Activated CD4-positive, alpha-beta T cell treated with anti-CD3 and anti-CD28 coated beads, Interleukin-2, amount 10 ng/mL, durations not matched to agents 24 days and 14 days (primary cell): ENCODE results near the gene CCNYL1. TPM values are rescaled to one million over a fixed set of nuclear protein-coding genes. Genes with fewer than 3 reads are reported as not detected.
"Not testable (repeated sequence)": the region's sequence is repeated elsewhere in the genome, so short reads cannot be mapped to it uniquely, and the experiment has no call there.

Source experiments
- DNase-seq: peaks from one replicate; pipeline ENCODE4 v3.0.0; 2022
- H3K27ac Mint-ChIP-seq: one replicate; pipeline ENCODE4 v1.8.0; 2022; ENCODE audit warnings: mild to moderate bottlenecking, mixed read lengths
- H3K27me3 Mint-ChIP-seq: one replicate; pipeline ENCODE4 v1.8.0; 2022; ENCODE audit warnings: mixed read lengths
- H3K36me3 Mint-ChIP-seq: one replicate; pipeline ENCODE4 v1.8.0; 2022; ENCODE audit warnings: low read depth, mild to moderate bottlenecking, mixed read lengths
- H3K4me1 Mint-ChIP-seq: one replicate; pipeline ENCODE4 v1.8.0; 2021; ENCODE audit warnings: mixed read lengths
- H3K4me3 Mint-ChIP-seq: one replicate; pipeline ENCODE4 v1.8.0; 2022; ENCODE audit warnings: mild to moderate bottlenecking, moderate library complexity, mixed read lengths
- H3K9me3 Mint-ChIP-seq: one replicate; pipeline ENCODE4 v1.8.0; 2021; ENCODE audit warnings: mixed read lengths
- intact Hi-C: fragments of 100-400 bp; cut with micrococcal nuclease; formaldehyde crosslinking; loops from one replicate; pipeline ENCODE4 v1.15.1; 2023
- total RNA-seq: library from RNA; stranded (reverse); gene quantifications from 2 replicates; pipeline ENCODE4 v1.2.3, GENCODE V29; 2022

CCNYL1 gene
- total RNA-seq, 1 donor from 2014 or later: 8.7 TPM

DNA sequence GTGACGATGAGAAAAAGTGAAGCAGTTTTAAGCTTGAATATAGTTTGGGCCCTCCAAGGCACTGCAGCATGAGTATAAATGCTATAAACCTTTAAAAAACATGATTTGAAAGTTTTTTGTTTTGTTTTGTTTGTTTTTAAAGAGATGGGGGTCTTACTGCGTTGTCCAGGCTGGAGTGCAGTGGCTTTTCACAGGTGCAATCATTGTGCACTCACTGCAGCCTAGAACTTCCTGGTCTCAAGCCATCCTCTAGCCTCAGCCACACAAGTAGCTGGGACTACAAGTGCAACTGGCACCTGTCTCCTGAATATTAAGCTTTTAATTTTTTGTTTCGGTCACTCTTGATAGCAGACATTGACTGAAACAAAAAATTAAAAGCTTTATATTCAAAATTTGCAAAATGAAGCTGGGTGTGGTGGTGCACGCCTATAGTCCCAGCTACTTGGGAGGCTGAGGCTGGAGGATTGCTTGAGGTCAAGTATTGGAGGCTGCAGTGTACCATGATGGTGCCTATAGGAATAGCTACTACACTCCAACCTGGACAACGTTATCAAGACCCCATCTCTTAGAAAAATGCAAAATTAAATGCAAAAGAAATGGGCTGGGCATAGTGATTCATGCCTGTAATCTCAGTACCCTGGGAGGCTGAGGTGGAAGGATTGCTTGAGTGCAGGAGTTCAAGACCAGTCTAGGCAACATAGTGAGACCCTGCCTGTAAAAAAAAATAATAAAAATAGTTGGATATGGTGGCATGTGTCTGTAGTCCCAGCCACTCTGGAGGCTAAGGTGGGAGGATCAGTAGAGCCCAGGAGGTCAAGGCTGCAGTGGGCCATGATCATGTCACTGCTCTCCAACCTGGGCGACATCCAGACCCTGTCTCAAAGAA, 43.3 kb downstream of the CCNYL1 start:
- intact Hi-C loops: no loop called here
- H3K4me3 Mint-ChIP-seq: no peak overlapping the region
- H3K27me3 Mint-ChIP-seq: peaks cover 2% of the 10 kb centered on the region
- peaks cover 2% of the 10 kb centered on the region for H3K36me3 Mint-ChIP-seq
- H3K4me1 Mint-ChIP-seq: no peaks in the 10 kb centered on the region
- no peak overlapping the region for H3K27ac Mint-ChIP-seq
- no peak for DNase-seq
- H3K9me3 Mint-ChIP-seq: no peaks in the 10 kb centered on the region

DNA sequence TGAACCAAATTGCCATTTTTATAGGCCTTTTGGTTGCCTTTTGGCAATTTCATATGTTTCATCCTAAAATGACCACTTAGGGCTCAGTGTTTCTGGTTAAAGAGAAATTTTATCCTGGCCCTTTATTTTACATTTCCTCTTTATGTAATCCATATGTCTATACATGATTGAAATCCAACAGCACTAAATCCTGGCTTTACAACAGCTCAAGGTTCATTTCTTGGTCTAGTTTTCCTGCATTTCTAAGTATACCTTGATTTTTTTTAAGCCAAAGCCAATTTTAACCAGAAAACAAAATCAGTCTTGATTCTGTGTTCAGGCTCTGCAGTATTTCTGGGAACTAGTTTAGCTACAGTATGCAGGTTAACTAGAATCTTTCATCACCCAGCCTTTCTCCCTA, 46.6 kb downstream of the CCNYL1 start:
- Mint-ChIP-seq H3K36me3 (peaks cover 2% of the 10 kb centered on the region), H3K9me3 (no peaks in the 10 kb centered on the region), H3K27ac (no peak overlapping the region), H3K4me1 (no peaks in the 10 kb centered on the region), H3K27me3 (peaks cover 21% of the 10 kb centered on the region), H3K4me3 (no peak overlapping the region)
- intact Hi-C loops: no loop called here
- no peak for DNase-seq

- no peak overlapping the region for H3K4me3 Mint-ChIP-seq
- intact Hi-C loops: no loop called here
- no peaks in the 10 kb centered on the region for H3K4me1 Mint-ChIP-seq
- DNase-seq: no peak
- H3K27ac Mint-ChIP-seq: no peak overlapping the region
- H3K27me3 Mint-ChIP-seq: peaks cover 30% of the 10 kb centered on the region
- no peaks in the 10 kb centered on the region for H3K9me3 Mint-ChIP-seq
- H3K36me3 Mint-ChIP-seq: peaks cover 2% of the 10 kb centered on the region
Measured at GRCh38 chr2:207759890-207760289, 48.5 kb downstream of the CCNYL1 start.

DNA sequence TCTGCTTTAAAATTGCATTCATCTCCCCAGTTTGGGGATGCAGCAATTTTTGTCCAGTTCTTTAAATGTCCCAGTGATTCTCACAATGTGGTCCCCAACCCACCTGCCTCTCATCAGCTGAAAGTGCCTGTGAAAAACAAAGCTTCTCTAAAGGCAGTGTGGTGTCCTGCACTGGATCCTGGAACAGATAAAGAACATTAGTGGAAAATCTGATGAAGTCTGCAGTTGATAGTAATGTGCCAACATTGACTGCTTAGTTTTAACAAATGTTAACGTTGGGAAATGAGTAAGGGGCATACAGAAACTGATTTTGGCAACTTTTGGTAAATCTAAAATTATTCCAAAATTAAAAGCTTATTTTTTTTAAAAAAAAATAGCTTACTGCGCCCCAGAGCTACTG, 49.0 kb downstream of the CCNYL1 start:
- Mint-ChIP-seq H3K27me3 (peaks cover 35% of the 10 kb centered on the region), H3K4me1 (no peaks in the 10 kb centered on the region), H3K27ac (no peak overlapping the region), H3K4me3 (no peak overlapping the region), H3K36me3 (no peaks in the 10 kb centered on the region), H3K9me3 (no peaks in the 10 kb centered on the region)
- DNase-seq: no peak
- intact Hi-C loops: no loop called here

- H3K9me3 Mint-ChIP-seq, H3K36me3 Mint-ChIP-seq, intact Hi-C loops, H3K4me1 Mint-ChIP-seq, DNase-seq, H3K27ac Mint-ChIP-seq, H3K4me3 Mint-ChIP-seq: not testable (repeated sequence)
- H3K27me3 Mint-ChIP-seq: peaks cover 43% of the 10 kb centered on the region
Measured at GRCh38 chr2:207761426-207761825, 50.0 kb downstream of the CCNYL1 start.

DNA sequence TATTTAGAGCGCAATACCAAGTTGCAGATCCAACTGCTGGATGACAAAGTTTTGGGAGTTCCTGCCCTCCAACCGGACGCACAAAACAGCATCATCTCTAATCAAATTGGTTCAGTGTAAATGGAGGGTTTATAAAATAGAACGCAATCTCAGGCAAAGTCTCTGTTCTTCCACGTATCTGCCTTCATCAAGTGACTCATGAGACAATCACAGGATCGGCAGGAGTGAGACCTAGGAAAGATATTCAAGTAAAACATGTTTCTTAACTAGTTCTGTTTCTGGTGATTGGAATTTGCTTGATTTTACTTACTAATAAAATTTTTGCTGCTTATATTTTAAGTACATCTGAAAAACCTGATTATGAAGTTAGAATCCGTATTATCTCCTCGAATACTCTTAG, 50.7 kb downstream of the CCNYL1 start:
- Mint-ChIP-seq H3K27me3 (peaks cover 48% of the 10 kb centered on the region), H3K4me3 (no peak overlapping the region), H3K27ac (no peak overlapping the region), H3K9me3 (no peaks in the 10 kb centered on the region), H3K36me3 (no peaks in the 10 kb centered on the region), H3K4me1 (peaks cover under 1% of the 10 kb centered on the region)
- intact Hi-C loops: no loop called here
- no peak for DNase-seq

DNA sequence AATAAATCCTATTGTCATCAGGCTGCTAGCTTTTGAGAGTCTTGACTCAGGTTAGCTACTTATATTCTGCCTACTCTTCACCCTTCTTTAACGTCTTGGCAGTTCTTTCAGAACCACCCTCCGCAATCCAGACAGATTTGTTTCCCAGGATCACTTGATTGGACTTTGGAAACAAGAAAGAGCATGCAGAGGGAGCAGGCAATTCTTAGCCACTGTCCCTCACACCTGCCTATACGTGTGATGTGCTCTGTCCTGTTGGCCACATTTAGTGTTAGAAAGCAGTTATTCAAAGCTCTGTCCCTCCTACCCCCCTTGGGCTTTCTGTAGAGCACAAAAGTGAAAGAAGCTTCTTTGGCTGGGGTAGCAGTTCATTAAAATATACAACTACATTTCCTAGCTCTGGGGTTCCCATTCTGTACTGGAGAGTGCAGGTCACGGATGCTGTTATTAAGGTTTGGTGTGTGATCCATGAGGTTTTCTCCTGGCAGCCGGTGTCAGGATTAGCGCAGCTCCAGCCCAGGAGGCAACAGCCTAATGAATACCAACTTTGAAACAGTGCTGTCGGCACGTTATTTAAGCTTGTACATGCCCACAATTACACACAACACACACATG, 52.0 kb downstream of the CCNYL1 start:
- intact Hi-C loops: no loop called here
- no peaks in the 10 kb centered on the region for H3K9me3 Mint-ChIP-seq
- peaks cover 8% of the 10 kb centered on the region for H3K4me1 Mint-ChIP-seq
- H3K27me3 Mint-ChIP-seq: peaks cover 59% of the 10 kb centered on the region
- no peak overlapping the region for H3K4me3 Mint-ChIP-seq
- H3K36me3 Mint-ChIP-seq: no peaks in the 10 kb centered on the region
- DNase-seq: peak; percentile 36
- H3K27ac Mint-ChIP-seq: no peak overlapping the region

DNA sequence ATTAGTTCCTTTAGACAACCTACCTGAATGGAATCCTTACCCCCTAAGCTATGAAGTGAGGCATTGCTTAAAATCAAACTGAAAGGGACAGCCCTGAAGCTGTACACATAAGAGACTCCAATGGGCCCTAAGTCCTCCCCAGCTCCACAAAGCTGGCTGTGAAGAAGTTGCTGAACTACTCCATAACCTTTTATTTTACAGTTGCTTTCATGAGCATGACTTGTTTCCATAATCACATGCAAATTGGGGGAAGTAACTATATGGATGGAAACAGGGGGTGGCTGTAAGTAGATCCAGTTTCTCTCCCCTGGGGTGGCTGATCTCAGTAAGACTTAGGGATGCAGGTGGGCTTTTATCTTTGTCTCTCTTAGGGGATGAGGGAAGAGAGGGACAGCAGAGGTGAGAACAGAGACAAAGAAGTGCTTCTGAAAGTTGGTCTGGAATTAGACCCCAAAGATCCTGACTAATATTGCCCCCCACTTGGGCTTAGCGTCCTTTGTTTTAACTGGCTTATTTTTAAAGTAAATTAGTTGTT, 52.7 kb downstream of the CCNYL1 start:
- Mint-ChIP-seq H3K4me1 (peaks cover 13% of the 10 kb centered on the region), H3K27me3 (peaks cover 61% of the 10 kb centered on the region), H3K36me3 (no peaks in the 10 kb centered on the region), H3K9me3 (no peaks in the 10 kb centered on the region), H3K27ac (no peak overlapping the region), H3K4me3 (no peak overlapping the region)
- intact Hi-C loops: no loop called here
- peak; percentile 43 for DNase-seq

DNA sequence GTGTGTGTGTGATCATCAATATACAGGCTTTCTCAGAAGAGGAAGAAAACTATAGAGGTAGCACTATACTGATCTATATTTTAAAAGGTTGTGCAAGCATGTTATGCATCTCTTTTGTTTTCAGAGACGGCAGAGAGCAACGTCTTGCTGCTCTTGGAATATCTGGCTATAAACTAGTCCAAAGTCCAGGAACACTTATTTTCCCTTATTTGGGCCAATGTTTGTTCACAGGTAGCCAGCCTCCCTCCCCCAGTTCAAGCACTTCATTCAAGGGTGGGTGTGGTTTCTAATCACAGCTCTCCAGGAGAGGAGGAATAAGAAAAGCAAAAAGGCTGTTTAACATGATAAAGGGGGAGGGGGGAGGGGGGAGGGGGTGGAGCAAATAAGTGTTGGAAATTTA, 54.1 kb downstream of the CCNYL1 start:
- H3K4me3 Mint-ChIP-seq: no peak overlapping the region

GRCh38 chr2:207766041-207766551, 54.7 kb downstream of the CCNYL1 start:
- intact Hi-C loops: no loop called here
- peaks cover 23% of the 10 kb centered on the region for H3K4me1 Mint-ChIP-seq
- H3K27me3 Mint-ChIP-seq: peaks cover 64% of the 10 kb centered on the region

More for the DNA sequence above, 54.1 kb downstream of the CCNYL1 start:
- Mint-ChIP-seq H3K36me3 (no peaks in the 10 kb centered on the region), H3K9me3 (no peaks in the 10 kb centered on the region), H3K27me3 (peaks cover 64% of the 10 kb centered on the region), H3K27ac (no peak overlapping the region), H3K4me1 (peaks cover 19% of the 10 kb centered on the region)
- intact Hi-C loops: no loop called here
- DNase-seq: no peak

GRCh38 chr2:207766697-207767460, 55.4 kb downstream of the CCNYL1 start:
- no peak for DNase-seq
- intact Hi-C loops: no loop called here
- peaks cover 23% of the 10 kb centered on the region for H3K4me1 Mint-ChIP-seq
- H3K27me3 Mint-ChIP-seq: peaks cover 64% of the 10 kb centered on the region
- H3K27ac Mint-ChIP-seq: peak overlapping the region; percentile 15
- H3K36me3 Mint-ChIP-seq: no peaks in the 10 kb centered on the region
- peak overlapping the region; percentile 89 for H3K4me3 Mint-ChIP-seq
- no peaks in the 10 kb centered on the region for H3K9me3 Mint-ChIP-seq

More at GRCh38 chr2:207766041-207766551, 54.7 kb downstream of the CCNYL1 start:
- Mint-ChIP-seq H3K27ac (no peak overlapping the region), H3K4me3 (peak overlapping the region; percentile 47), H3K36me3 (no peaks in the 10 kb centered on the region), H3K9me3 (no peaks in the 10 kb centered on the region)
- DNase-seq: no peak

- intact Hi-C loops: no loop called here
- no peak for DNase-seq
- Mint-ChIP-seq H3K4me1 (peaks cover 23% of the 10 kb centered on the region), H3K27ac (peak overlapping the region; percentile 15), H3K27me3 (peaks cover 64% of the 10 kb centered on the region), H3K4me3 (peak overlapping the region; percentile 89), H3K9me3 (no peaks in the 10 kb centered on the region), H3K36me3 (no peaks in the 10 kb centered on the region)
Measured at GRCh38 chr2:207767461-207768167, 56.2 kb downstream of the CCNYL1 start.

DNA sequence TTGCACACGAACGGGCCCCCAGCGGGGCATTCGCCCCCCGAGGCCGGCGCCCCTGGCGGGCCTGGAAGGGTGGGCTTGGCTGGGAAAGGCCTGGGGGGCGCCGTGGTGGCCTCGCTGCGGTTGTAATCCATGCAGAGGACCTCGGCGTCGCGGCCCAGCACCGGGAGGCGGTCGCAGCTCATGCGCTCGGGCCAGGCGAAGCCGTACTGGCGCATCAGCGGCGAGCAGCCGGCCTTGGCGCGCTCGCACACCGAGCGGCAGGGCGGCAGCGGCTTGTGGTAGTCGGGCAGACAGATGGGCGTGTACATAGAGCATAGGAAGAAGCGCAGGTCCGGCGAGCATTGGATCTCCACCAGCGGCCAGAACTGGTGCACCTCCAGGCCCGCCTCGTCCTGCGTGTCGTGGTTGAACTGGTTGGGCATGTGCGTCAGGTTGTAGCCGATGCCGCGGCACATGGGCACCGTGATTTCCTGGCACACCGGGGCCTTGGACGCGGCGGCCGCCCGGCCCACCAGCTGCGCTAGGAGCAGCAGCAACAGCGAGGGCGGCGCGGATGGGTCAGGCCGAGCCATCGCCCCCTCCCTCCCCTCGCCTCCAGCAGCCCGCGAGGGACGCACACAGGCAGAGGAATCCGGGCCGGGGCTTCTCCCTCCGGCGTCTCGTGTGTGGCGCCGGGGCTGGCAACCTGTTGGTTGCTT, 56.9 kb downstream of the CCNYL1 start:
- Mint-ChIP-seq H3K27me3 (peaks cover 64% of the 10 kb centered on the region), H3K4me3 (peak overlapping the region; percentile 89), H3K36me3 (no peaks in the 10 kb centered on the region), H3K9me3 (no peaks in the 10 kb centered on the region), H3K4me1 (peaks cover 23% of the 10 kb centered on the region), H3K27ac (no peak overlapping the region)
- peak; percentile 73 for DNase-seq
- intact Hi-C loops: no loop called here
